ENCODE results near the gene KLHL18. TPM values are rescaled to one million over a fixed set of nuclear protein-coding genes. Genes with fewer than 3 reads are reported as not detected.

Gene KLHL18
- total RNA-seq, 1 experiment from 2014 or later: 28.6 TPM

GRCh38 chr3:47318916-47319315 lies 36.2 kb downstream of the KLHL18 start:
- Histone ChIP-seq H3K79me2 (ENCODE audit: low read length) (0 out of 2 replicates have a peak, but pooled peaks cover 4% of the 10 kb centered on the region), H3K4me1 (ENCODE audit: insufficient read depth, low read length) (peaks cover 22% of the 10 kb centered on the region), H4K20me1 (ENCODE audit: low read length) (0 out of 2 replicates have a peak, but pooled peaks cover 4% of the 10 kb centered on the region), H3K36me3 (ENCODE audit: low read depth, low read length) (peaks cover 26% of the 10 kb centered on the region), H2AFZ (ENCODE audit: low read length) (no peak overlapping the region), H3K27me3 (ENCODE audit: low read length) (no peaks in the 10 kb centered on the region), H3K4me3 (ENCODE audit: low read length) (no peak overlapping the region), H3K9me2 (replicated peaks; ENCODE audit: low read length) (no peaks in the 10 kb centered on the region), H3K9me3 (ENCODE audit: low read length) (no peaks in the 10 kb centered on the region), H3K9ac (ENCODE audit: low read length) (no peak overlapping the region), H3K4me2 (ENCODE audit: low read length) (no peak overlapping the region), H3F3A (ENCODE audit: low read length, unreplicated experiment) (no peaks in the 10 kb centered on the region), H3K27ac (ENCODE audit: low read length) (no peak overlapping the region)
- intact Hi-C loops (cut with micrococcal nuclease): no loop called here
- POLR2A ChIA-PET (ENCODE audit: unreplicated experiment): interaction anchor here (0.6 kb wide), 1 partner anchor 9 kb away, joined by 3 read pairs; no protein-coding TSS in a partner anchor
- ATAC-seq (peak; percentile 63), DNase-seq (peak; percentile 17)
- TF ChIP-seq, protein P1, sequence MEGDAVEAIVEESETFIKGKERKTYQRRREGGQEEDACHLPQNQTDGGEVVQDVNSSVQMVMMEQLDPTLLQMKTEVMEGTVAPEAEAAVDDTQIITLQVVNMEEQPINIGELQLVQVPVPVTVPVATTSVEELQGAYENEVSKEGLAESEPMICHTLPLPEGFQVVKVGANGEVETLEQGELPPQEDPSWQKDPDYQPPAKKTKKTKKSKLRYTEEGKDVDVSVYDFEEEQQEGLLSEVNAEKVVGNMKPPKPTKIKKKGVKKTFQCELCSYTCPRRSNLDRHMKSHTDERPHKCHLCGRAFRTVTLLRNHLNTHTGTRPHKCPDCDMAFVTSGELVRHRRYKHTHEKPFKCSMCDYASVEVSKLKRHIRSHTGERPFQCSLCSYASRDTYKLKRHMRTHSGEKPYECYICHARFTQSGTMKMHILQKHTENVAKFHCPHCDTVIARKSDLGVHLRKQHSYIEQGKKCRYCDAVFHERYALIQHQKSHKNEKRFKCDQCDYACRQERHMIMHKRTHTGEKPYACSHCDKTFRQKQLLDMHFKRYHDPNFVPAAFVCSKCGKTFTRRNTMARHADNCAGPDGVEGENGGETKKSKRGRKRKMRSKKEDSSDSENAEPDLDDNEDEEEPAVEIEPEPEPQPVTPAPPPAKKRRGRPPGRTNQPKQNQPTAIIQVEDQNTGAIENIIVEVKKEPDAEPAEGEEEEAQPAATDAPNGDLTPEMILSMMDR (conservative IDR thresholded peaks at IDR 0.05; ENCODE audit: low read depth, low read length): no peak
- TF ChIP-seq EZH2phosphoT487 (IDR thresholded peaks at IDR 0.05; ENCODE audit: borderline replicate concordance, low read length) (no peak), EZH2 (IDR thresholded peaks at IDR 0.05; ENCODE audit: low read length, unreplicated experiment) (no peak)
- no TSS peak for BruUV-seq (replicated peaks)
- CTCF ChIA-PET: no interaction called here

DNA sequence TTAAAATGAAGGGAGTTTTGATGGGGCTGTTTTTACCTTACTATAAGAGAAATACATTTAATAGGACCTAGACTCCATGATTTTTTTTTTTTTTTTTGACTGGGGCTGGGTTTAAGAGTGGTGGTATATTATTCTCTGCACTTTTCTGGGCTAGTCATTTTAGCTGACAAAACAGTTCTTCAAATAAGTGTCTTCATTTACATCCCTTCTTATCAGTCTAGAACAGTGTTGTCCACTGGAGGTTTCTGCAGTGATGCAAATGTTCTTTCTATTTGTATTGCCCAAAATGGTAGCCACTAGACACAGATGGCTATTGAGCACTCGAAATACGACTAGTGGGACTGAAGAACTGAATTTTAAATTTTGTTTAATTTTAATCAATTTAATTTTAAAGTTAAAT lies 37.2 kb downstream of the KLHL18 start:
- H3K79me2 ChIP-seq (ENCODE audit: low read length): peaks cover 4% of the 10 kb centered on the region; the same call in 1 of the 2 replicates
- H4K20me1 ChIP-seq (ENCODE audit: low read length): 0 out of 2 replicates have a peak, but pooled peaks cover 4% of the 10 kb centered on the region
- no TSS peak for BruUV-seq (replicated peaks)
- no peaks in the 10 kb centered on the region for H3K9me3 ChIP-seq (ENCODE audit: low read length)
- no peak overlapping the region for H3K27ac ChIP-seq (ENCODE audit: low read length)
- no peaks in the 10 kb centered on the region for H3K27me3 ChIP-seq (ENCODE audit: low read length)
- H3F3A ChIP-seq (ENCODE audit: low read length, unreplicated experiment): no peaks in the 10 kb centered on the region
- DNase-seq: no peak
- no peaks in the 10 kb centered on the region for H3K9me2 ChIP-seq (replicated peaks; ENCODE audit: low read length)
- ATAC-seq: no peak
- H3K36me3 ChIP-seq (ENCODE audit: low read depth, low read length): peaks cover 28% of the 10 kb centered on the region
- CTCF ChIA-PET: no interaction called here
- H3K4me1 ChIP-seq (ENCODE audit: insufficient read depth, low read length): peaks cover 23% of the 10 kb centered on the region
- POLR2A ChIA-PET (ENCODE audit: unreplicated experiment): no interaction called here
- no peak overlapping the region for H3K4me2 ChIP-seq (ENCODE audit: low read length)
- no peak overlapping the region for H3K4me3 ChIP-seq (ENCODE audit: low read length)
- no peak overlapping the region for H2AFZ ChIP-seq (ENCODE audit: low read length)
- H3K9ac ChIP-seq (ENCODE audit: low read length): no peak overlapping the region
- TF ChIP-seq, protein P1 (conservative IDR thresholded peaks at IDR 0.05; ENCODE audit: low read depth, low read length): no peak
- no peak for TF ChIP-seq EZH2phosphoT487 (IDR thresholded peaks at IDR 0.05; ENCODE audit: borderline replicate concordance, low read length)
- TF ChIP-seq EZH2 (IDR thresholded peaks at IDR 0.05; ENCODE audit: low read length, unreplicated experiment): no peak
- intact Hi-C loops (cut with micrococcal nuclease): loop anchor here (10.0 kb wide), 1 partner anchor 155 kb away; the partner anchor contains the start of gene SETD2

All from PC-3 (cell line).